Panc1 (cell line): Measurements from ENCODE around the gene THOC2. TPM values are rescaled to one million over a fixed set of nuclear protein-coding genes. Genes with fewer than 3 reads are reported as not detected.

Experiments used
- ATAC-seq: fragments of 200-7000 bp; cut with Tn5 transposase; 2 replicates; pipeline ENCODE4 v1.9.1; 2020; ENCODE audit warnings: mild to moderate bottlenecking, moderate library complexity
- BruUV-seq: library from RNA; stranded (reverse); fragments of 400-500 nt; replicated peaks from 2 replicates; lab custom pipeline; 2021; lab: Mats Ljungman, UMichigan
- CTCF ChIA-PET: fragments of 300-600 bp; sonication (Branson Sonifier 250); formaldehyde crosslinking; loops from one replicate; lab custom pipeline; 2022; ENCODE audit warnings: antibody characterized with exemption; lab: Charles Lee
- POLR2A ChIA-PET: fragments of 300-600 bp; sonication (Branson Sonifier 250); formaldehyde crosslinking; loops from one replicate; lab custom pipeline; 2022; ENCODE audit warnings: antibody characterized with exemption; lab: Charles Lee
- DNase-seq: peaks from one replicate; pipeline ENCODE4 v3.0.0-alpha.2; 2010; ENCODE audit warnings: low read depth, low spot score
- H3K27ac ChIP-seq: 2 replicates; pipeline ENCODE4 v1.5.1; 2011; ENCODE audit warnings: mild to moderate bottlenecking, low read length, inconsistent platforms
- H3K27me3 ChIP-seq: fragments of 200-500 bp; sonication (Bioruptor generic); 2 replicates; pipeline ENCODE4 v1.6.0; 2014; ENCODE audit warnings: low read length, inconsistent platforms; ENCODE audit not compliant: control insufficient read depth, insufficient read depth
- H3K36me3 ChIP-seq: fragments of 200-500 bp; sonication (Bioruptor generic); 2 replicates; pipeline ENCODE4 v1.5.1; 2014; ENCODE audit warnings: inconsistent platforms, mild to moderate bottlenecking, low read length, moderate library complexity; ENCODE audit not compliant: control insufficient read depth, insufficient read depth
- H3K4me1 ChIP-seq: 2 replicates; pipeline ENCODE4 v1.5.1; 2011; ENCODE audit warnings: inconsistent platforms, mild to moderate bottlenecking, low read length, moderate library complexity; ENCODE audit not compliant: control insufficient read depth, insufficient read depth
- H3K4me3 ChIP-seq, 2 experiments: 2 replicates each; pipeline ENCODE4 v1.5.1; 2011 to 2012; ENCODE audit warnings: low read depth in 2 of 2, low read length in 2 of 2, mild to moderate bottlenecking in 2 of 2, inconsistent platforms in 1 of 2, moderate library complexity in 1 of 2
- H3K9me3 ChIP-seq: fragments of 200-500 bp; sonication (Bioruptor generic); 2 replicates; pipeline ENCODE4 v1.5.1; 2014; ENCODE audit warnings: low read depth, mild to moderate bottlenecking, inconsistent platforms, low read length, moderate library complexity; ENCODE audit not compliant: control insufficient read depth, insufficient read depth
- CTCF ChIP-seq: fragments of 450-650 bp; IDR thresholded peaks from 2 replicates; pipeline ENCODE4 v1.5.1; 2017; ENCODE audit warnings: mild to moderate bottlenecking
- POLR2AphosphoS5 ChIP-seq: IDR thresholded peaks from 2 replicates; pipeline ENCODE4 v1.6.1; 2012; ENCODE audit warnings: mild to moderate bottlenecking, low read depth, low read length, moderate library complexity
- REST ChIP-seq, 2 experiments: IDR thresholded peaks; 2 replicates each; pipeline ENCODE4 v1.6.1; 2011 to 2012; ENCODE audit warnings: low read depth in 2 of 2, control low read depth in 1 of 2, low read length in 1 of 2, mild to moderate bottlenecking in 1 of 2, moderate library complexity in 1 of 2; ENCODE audit not compliant: insufficient read depth in 1 of 2
- SIN3A ChIP-seq: IDR thresholded peaks from 2 replicates; pipeline ENCODE4 v1.6.1; 2012; ENCODE audit warnings: low read depth, mild to moderate bottlenecking, low read length, moderate library complexity, borderline replicate concordance; ENCODE audit not compliant: insufficient read depth
- TCF7L2 ChIP-seq: IDR thresholded peaks from 2 replicates; pipeline ENCODE4 v1.6.1; 2011; ENCODE audit warnings: mild to moderate bottlenecking, low read depth, low read length, inconsistent platforms
- in situ Hi-C: cut with HindIII; loops from 2 replicates; pipeline ENCODE4 v1.10.0; 2016; ENCODE audit warnings: low sequenced_read_pairs, low pct_unique_long_range_greater_than_20kb
- intact Hi-C: fragments of 100-400 bp; cut with micrococcal nuclease; formaldehyde crosslinking; loops from one replicate; pipeline ENCODE4 v1.10.0; 2022; ENCODE audit not compliant: unreplicated experiment
- total RNA-seq: library from RNA; stranded (reverse); gene quantifications from one replicate; pipeline ENCODE4 v1.2.1, GENCODE V29; 2021; ENCODE audit not compliant: unreplicated experiment

Gene THOC2
- total RNA-seq, 1 experiment from 2014 or later = 194 TPM

DNA sequence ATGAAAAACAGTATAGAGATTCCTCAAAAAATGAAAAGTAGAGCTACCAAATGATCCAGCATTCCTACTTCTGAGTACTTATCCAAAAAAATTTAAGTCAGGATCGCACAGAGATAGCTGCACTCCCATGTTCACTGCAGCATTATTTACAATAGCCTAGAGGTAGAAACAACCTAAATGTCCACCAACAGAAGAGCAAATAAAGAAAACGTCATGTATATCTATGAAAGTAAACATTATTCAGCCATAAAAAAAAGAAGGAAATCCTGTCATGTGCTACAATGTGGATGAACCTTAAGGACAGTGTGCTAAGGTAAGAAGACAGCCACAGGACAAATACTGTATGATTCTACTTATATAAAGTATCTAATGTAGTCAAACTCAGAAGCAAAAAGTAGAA is 12.4 kb downstream of the THOC2 start:
- intact Hi-C loops = no loop called here
- Histone ChIP-seq H3K27ac (no peak overlapping the region), H3K4me3 (no peak overlapping the region), H3K36me3 (no peaks in the 10 kb centered on the region), H3K4me1 (peaks cover 16% of the 10 kb centered on the region), H3K9me3 (no peaks in the 10 kb centered on the region), H3K27me3 (no peaks in the 10 kb centered on the region)
- TF ChIP-seq CTCF = no peak
- no peak for TF ChIP-seq REST (IDR thresholded peaks at IDR 0.05; ENCODE audit: insufficient read depth in 1 of 2, low read depth in 2 of 2, low read length in 1 of 2)
- no peak for TF ChIP-seq TCF7L2
- TF ChIP-seq POLR2AphosphoS5 = no peak
- no peak for TF ChIP-seq SIN3A
- ChIA-PET CTCF (no interaction called here), POLR2A (no interaction called here)
- DNase-seq (no peak), ATAC-seq (peak; percentile 42)
- in situ Hi-C loops = no loop called here
- BruUV-seq = no TSS peak

- H3K27me3 ChIP-seq = no peaks in the 10 kb centered on the region
- peaks cover 11% of the 10 kb centered on the region; the same call in 1 of the 2 replicates for H3K4me1 ChIP-seq
- CTCF ChIA-PET = no interaction called here
- peaks cover 3% of the 10 kb centered on the region; the same call in 1 of the 2 replicates for H3K36me3 ChIP-seq
- no peak overlapping the region for H3K27ac ChIP-seq
- DNase-seq = no peak
- intact Hi-C loops (no loop called here), in situ Hi-C loops (no loop called here)
- ATAC-seq = no peak
- BruUV-seq = no TSS peak
- no peak for TF ChIP-seq TCF7L2
- no peak for TF ChIP-seq CTCF
- no peak for TF ChIP-seq REST (IDR thresholded peaks at IDR 0.05; ENCODE audit: insufficient read depth in 1 of 2, low read depth in 2 of 2, low read length in 1 of 2)
- no peak for TF ChIP-seq POLR2AphosphoS5
- no peak for TF ChIP-seq SIN3A
- no peaks in the 10 kb centered on the region for H3K9me3 ChIP-seq
- no peak overlapping the region for H3K4me3 ChIP-seq
- POLR2A ChIA-PET = no interaction called here
Measured at GRCh38 chrX:123713841-123714240, 19.0 kb downstream of the THOC2 start.
